Stimulated activated CD8-positive, alpha-beta memory T cell treated with anti-CD3 and anti-CD28 coated beads, Interleukin-7, amount 100 ng/mL, for 4 hours (primary cell): ENCODE results near the gene RGCC.

Experiments used
- DNase-seq, 2 donors: peaks; one replicate each; pipeline ENCODE4 v3.0.0-alpha.2; 2020; ENCODE audit warnings: low read depth in 2 of 2

RGCC gene

GRCh38 chr13:41515491-41516139, 58.3 kb downstream of the RGCC start:
- no peak for DNase-seq

GRCh38 chr13:41516166-41516565, 58.8 kb downstream of the RGCC start:
- no peak for DNase-seq

DNA sequence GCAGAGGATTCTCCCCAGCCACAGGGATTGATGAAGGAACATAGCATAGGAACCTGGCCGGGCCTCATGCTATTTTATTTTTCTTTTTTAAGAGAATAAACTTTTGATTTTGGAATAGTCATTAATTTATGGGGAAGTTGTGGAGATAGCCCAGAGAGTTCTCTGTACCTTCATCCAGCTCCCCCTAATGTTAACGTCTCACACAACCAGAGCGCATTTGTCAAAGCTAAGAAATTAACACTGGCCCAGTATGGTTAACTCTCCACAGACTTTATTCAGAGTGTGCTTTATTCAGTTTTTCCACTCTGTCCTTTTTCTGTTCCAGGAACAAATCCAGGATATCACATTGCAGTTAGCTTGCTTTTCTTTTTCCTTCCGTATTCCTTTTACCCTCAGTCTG, 59.4 kb downstream of the RGCC start:
- DNase-seq: no peak

DNA sequence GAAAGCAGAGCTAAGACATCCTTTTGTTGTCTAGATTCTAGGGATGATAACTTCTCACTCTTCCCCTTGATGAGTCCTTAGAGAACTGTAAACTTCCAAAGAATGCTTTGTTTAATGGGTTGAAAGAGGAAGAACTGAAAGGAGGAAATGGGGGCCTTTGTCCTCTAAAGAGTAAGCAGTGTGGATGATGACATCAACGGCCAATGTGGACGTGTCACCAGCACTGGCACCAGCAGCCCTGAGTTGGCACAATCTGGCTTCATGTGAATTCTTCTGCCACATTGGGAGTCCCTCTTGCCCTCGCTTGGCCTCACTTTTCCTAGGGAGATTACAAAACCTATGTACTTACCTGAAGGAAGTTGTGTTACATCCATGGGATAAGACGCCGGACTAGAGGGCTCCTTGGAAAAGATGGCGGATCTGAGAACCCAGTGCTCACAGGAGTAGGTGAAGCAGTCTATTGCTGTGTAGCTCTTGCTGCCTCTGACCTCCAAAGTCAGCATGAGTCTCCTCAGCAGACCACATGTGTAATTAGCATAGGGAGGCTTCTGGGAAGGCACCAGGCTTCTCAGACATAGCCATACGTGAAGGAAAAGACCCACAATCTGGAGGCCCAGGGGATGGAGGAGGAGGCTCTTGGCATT, 62.8 kb downstream of the RGCC start:
- DNase-seq: no peak
